Memory B cell (primary cell): ENCODE results near the gene ITGA8.
"Not testable (repeated sequence)": the region's sequence is repeated elsewhere in the genome, so short reads cannot be mapped to it uniquely, and the experiment has no call there.

Experiments used
- ATAC-seq: fragments of 150-1000 bp; cut with Tn5 transposase; 2 replicates; pipeline ENCODE4 v1.10.0; 2021; ENCODE audit warnings: low read depth, mild to moderate bottlenecking, moderate library complexity
- DNase-seq, 2 donors: peaks; one replicate each; pipeline ENCODE4 v3.0.0; 2022; ENCODE audit warnings: low spot score in 2 of 2
- H3K27ac Mint-ChIP-seq: one replicate; pipeline ENCODE4 v1.8.0; 2022; ENCODE audit warnings: mild to moderate bottlenecking, moderate library complexity, mixed read lengths
- H3K27me3 Mint-ChIP-seq: one replicate; pipeline ENCODE4 v1.8.0; 2022; ENCODE audit warnings: mixed read lengths
- H3K36me3 Mint-ChIP-seq: one replicate; pipeline ENCODE4 v1.8.0; 2022; ENCODE audit warnings: mild to moderate bottlenecking, mixed read lengths
- H3K4me1 Mint-ChIP-seq: one replicate; pipeline ENCODE4 v1.8.0; 2022; ENCODE audit warnings: mixed read lengths
- H3K4me3 Mint-ChIP-seq: one replicate; pipeline ENCODE4 v1.8.0; 2022; ENCODE audit warnings: mild to moderate bottlenecking, moderate library complexity, mixed read lengths
- H3K9me3 Mint-ChIP-seq: one replicate; pipeline ENCODE4 v1.8.0; 2022; ENCODE audit warnings: mixed read lengths

The ITGA8 gene

GRCh38 chr10:15632456-15633091 lies 87.1 kb downstream of the ITGA8 start:
- ATAC-seq: no peak
- Mint-ChIP-seq H3K36me3 (no peaks in the 10 kb centered on the region), H3K4me3 (no peak overlapping the region), H3K9me3 (no peaks in the 10 kb centered on the region), H3K27ac (no peak overlapping the region), H3K27me3 (no peaks in the 10 kb centered on the region), H3K4me1 (no peaks in the 10 kb centered on the region)
- DNase-seq: no peak

DNA sequence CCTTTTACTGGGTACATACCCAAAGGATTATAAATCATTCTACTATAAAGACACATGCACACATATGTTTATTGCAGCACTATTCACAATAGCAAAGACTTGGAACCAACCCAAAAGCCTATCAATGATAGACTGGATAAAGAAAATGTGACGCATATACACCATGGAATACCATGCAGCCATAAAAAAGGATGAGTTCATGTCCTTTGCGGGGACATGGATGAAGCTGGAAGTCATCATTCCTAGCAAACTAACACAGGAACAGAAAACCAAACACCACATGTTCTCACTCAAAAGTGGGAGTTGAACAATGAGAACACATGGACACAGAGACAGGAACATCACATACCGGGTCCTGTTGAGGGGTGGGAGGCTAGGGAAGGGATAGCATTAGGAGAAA lies 88.5 kb downstream of the ITGA8 start:
- not testable (repeated sequence) for H3K27me3 Mint-ChIP-seq, H3K36me3 Mint-ChIP-seq, H3K4me3 Mint-ChIP-seq, H3K27ac Mint-ChIP-seq, H3K4me1 Mint-ChIP-seq, ATAC-seq, H3K9me3 Mint-ChIP-seq, DNase-seq

DNA sequence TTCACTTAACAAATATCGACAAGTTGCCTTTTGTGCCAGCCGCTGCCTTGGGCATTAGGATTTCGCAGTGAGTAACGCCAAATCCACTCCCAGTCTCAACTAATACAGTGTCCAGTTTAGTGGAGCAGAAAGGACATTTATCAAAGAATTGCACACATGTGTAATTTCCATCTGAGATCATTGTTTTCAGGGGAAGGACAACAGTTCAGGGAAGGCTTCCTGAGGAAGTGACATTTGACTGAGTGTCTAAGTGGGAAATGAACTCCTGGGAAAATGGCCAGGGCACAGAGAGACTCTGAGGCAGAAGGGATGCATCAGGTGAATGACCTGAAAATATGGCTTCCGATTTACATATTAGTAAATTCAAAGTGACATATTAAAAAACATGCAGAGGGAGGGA lies 89.4 kb downstream of the ITGA8 start:
- Mint-ChIP-seq H3K27me3 (no peaks in the 10 kb centered on the region), H3K9me3 (peaks cover 3% of the 10 kb centered on the region), H3K4me3 (no peak overlapping the region), H3K36me3 (no peaks in the 10 kb centered on the region), H3K4me1 (no peaks in the 10 kb centered on the region), H3K27ac (no peak overlapping the region)
- no peak for ATAC-seq
- DNase-seq: no peak

GRCh38 chr10:15627617-15628196 lies 92.0 kb downstream of the ITGA8 start:
- ATAC-seq: no peak
- Mint-ChIP-seq H3K36me3 (no peaks in the 10 kb centered on the region), H3K4me1 (no peaks in the 10 kb centered on the region), H3K27me3 (no peaks in the 10 kb centered on the region), H3K9me3 (peaks cover 3% of the 10 kb centered on the region), H3K27ac (no peak overlapping the region), H3K4me3 (no peak overlapping the region)
- no peak for DNase-seq

DNA sequence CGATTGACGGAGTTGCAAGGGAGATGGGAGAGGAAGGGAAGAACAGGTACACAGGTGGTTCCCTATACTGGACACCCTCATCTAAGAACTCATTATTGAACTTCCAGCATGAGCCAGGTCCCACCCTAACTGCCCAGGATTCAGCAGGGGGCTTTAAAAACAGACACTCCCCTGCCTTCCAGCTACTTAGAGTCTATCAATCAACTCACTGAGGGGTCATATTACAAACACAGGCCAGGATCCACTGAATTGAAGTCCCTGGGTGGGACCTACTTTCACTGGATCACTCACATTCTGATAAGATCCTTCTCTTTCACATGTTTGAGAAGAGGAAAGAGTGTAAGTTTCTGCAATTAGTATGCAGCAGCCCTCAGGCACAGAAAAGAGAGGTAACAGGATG lies 92.8 kb downstream of the ITGA8 start:
- Mint-ChIP-seq H3K27me3 (no peaks in the 10 kb centered on the region), H3K27ac (no peak overlapping the region), H3K4me3 (no peak overlapping the region), H3K9me3 (peaks cover 3% of the 10 kb centered on the region), H3K4me1 (no peaks in the 10 kb centered on the region), H3K36me3 (no peaks in the 10 kb centered on the region)
- no peak for DNase-seq
- ATAC-seq: no peak

DNA sequence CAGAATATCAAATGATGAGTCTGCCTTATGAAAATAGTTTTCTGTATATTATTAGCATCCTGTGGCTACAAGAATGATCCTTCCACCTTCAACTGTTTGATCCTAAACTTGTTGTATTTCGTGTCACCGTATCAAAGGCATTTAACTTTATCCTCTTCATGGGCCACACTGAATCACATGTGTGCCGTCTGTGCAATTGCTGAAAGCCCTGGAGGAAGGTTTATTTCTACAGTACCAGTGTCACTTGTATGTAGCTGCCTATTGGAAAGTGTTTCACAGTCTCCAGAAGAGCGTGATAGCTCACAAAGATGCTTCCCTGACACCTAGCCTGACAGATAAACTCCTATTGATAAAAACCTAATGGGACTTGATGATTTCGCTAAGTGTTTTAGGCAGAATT lies 94.5 kb downstream of the ITGA8 start:
- Mint-ChIP-seq H3K27ac (no peak overlapping the region), H3K27me3 (no peaks in the 10 kb centered on the region), H3K4me3 (no peak overlapping the region), H3K9me3 (peaks cover 3% of the 10 kb centered on the region), H3K36me3 (no peaks in the 10 kb centered on the region), H3K4me1 (no peaks in the 10 kb centered on the region)
- DNase-seq (no peak), ATAC-seq (no peak)

GRCh38 chr10:15624401-15625196 lies 95.1 kb downstream of the ITGA8 start:
- Mint-ChIP-seq H3K9me3 (peaks cover 3% of the 10 kb centered on the region), H3K27ac (no peak overlapping the region), H3K4me3 (no peak overlapping the region), H3K27me3 (no peaks in the 10 kb centered on the region), H3K4me1 (no peaks in the 10 kb centered on the region), H3K36me3 (no peaks in the 10 kb centered on the region)
- DNase-seq (no peak), ATAC-seq (no peak)

GRCh38 chr10:15620836-15621515 lies 98.7 kb downstream of the ITGA8 start:
- H3K4me3 Mint-ChIP-seq: no peak overlapping the region
- H3K36me3 Mint-ChIP-seq: no peaks in the 10 kb centered on the region
- H3K9me3 Mint-ChIP-seq: no peaks in the 10 kb centered on the region
- no peak overlapping the region for H3K27ac Mint-ChIP-seq
- no peaks in the 10 kb centered on the region for H3K27me3 Mint-ChIP-seq
- ATAC-seq (no peak), DNase-seq (no peak)
- no peaks in the 10 kb centered on the region for H3K4me1 Mint-ChIP-seq

DNA sequence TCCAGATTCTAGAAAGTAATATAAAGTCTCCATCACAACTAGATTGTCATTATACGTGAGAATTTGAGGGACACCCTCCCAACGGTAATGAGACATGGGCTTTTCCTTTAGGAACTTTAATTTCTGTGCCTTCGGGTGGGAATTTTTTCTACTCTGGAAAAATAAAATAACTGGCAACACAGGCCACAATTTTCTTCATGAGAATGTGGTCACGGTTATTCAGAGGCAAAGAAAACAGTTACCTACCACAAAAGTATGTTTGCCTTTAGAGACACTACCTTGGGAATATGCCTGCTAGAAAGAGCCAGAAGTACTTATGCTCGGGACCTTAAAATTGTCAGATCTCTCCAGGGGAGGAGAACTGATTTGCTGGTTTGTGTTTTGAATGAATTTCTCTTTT lies 99.4 kb downstream of the ITGA8 start:
- no peaks in the 10 kb centered on the region for H3K9me3 Mint-ChIP-seq
- H3K27me3 Mint-ChIP-seq: no peaks in the 10 kb centered on the region
- H3K27ac Mint-ChIP-seq: no peak overlapping the region
- no peaks in the 10 kb centered on the region for H3K4me1 Mint-ChIP-seq
- H3K36me3 Mint-ChIP-seq: no peaks in the 10 kb centered on the region
- ATAC-seq: no peak
- no peak overlapping the region for H3K4me3 Mint-ChIP-seq
- no peak for DNase-seq

DNA sequence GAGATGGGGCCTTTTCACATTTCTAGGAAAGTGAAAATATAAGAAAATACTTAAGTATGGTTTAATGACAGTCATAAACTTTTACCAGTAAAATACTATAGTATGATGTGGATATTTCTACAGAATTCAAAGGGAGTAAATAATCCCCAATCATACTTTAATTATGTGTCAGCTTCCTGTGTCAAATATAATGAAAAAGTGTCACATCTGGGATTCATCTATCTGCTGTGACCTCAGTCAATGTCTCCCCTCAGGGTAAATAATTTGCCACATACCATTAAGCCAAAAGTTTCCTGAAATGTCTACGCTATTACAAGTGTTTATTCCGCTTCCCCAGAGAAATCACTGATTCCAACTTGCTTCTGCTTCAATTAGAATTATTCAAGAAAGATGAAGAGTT lies 110.5 kb downstream of the ITGA8 start:
- Mint-ChIP-seq H3K36me3 (no peaks in the 10 kb centered on the region), H3K4me3 (no peak overlapping the region), H3K4me1 (no peaks in the 10 kb centered on the region), H3K27ac (no peak overlapping the region), H3K27me3 (no peaks in the 10 kb centered on the region), H3K9me3 (no peaks in the 10 kb centered on the region)
- no peak for DNase-seq
- ATAC-seq: no peak

- no peak for ATAC-seq
- H3K9me3 Mint-ChIP-seq: no peaks in the 10 kb centered on the region
- no peak overlapping the region for H3K27ac Mint-ChIP-seq
- no peak for DNase-seq
- no peaks in the 10 kb centered on the region for H3K36me3 Mint-ChIP-seq
- H3K27me3 Mint-ChIP-seq: no peaks in the 10 kb centered on the region
- H3K4me3 Mint-ChIP-seq: no peak overlapping the region
- no peaks in the 10 kb centered on the region for H3K4me1 Mint-ChIP-seq
These were observed 113.3 kb downstream of the ITGA8 start for GRCh38 chr10:15606377-15606776.

DNA sequence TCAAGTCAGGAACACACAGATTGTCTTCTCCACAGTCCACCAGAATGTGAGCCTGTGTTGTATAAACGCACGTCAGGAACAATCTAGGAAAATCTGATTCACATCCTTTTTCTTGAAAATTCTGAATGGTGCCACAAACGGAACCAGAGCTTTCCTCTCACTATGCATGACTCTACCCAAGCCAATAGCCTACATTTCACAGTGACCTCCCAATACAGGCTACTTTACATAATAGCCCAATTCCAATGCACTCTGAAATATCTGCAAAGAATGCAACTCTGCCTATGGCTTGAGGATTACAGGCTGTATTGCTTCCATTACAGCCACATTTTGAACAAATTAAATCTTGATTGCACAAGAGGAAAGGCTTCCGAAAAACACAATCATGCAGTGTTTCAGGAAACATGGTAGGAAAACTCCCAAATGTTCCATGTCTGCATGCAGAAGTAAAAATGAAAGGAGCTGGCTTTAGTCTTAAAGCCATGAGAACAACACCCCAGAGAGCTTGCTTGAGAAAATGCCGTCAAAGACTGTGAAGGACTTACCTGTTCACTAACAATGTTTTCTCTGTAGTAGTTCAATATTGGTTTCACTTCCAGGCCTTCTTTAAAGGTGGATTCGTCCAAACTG lies 113.9 kb downstream of the ITGA8 start:
- H3K9me3 Mint-ChIP-seq: peaks cover 3% of the 10 kb centered on the region
- H3K4me3 Mint-ChIP-seq: no peak overlapping the region
- no peaks in the 10 kb centered on the region for H3K4me1 Mint-ChIP-seq
- H3K27me3 Mint-ChIP-seq: no peaks in the 10 kb centered on the region
- no peaks in the 10 kb centered on the region for H3K36me3 Mint-ChIP-seq
- H3K27ac Mint-ChIP-seq: no peak overlapping the region
- ATAC-seq (no peak), DNase-seq (no peak)

DNA sequence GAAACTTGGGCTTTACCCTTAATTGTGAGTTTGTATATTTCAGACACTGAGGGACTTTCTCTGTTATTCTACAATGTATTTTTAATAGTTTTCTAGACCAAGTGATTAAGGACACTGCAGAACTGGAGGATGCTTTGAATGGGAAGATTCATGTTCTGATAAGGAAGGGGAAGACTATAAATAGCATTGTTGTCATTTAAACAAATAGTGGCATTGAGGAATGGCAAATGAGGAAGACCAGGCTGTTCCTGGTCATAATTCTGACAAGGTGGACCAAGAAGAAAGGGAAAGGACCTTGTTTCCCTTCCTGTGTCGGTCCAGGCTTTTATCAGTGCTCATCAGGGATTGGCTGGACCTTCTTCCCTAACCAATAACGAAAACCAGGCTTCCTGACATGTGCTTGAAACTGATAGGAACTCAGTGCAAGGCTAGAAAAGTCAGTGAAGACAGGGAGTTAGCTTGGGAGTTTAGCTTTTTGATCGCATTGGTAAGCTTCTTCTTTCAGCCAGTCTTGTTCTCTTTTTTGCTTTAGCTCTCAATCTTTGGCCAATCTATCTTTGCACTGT lies 116.2 kb downstream of the ITGA8 start:
- Mint-ChIP-seq H3K27me3 (no peaks in the 10 kb centered on the region), H3K36me3 (no peaks in the 10 kb centered on the region), H3K9me3 (peaks cover 7% of the 10 kb centered on the region), H3K4me3 (no peak overlapping the region), H3K27ac (no peak overlapping the region), H3K4me1 (no peaks in the 10 kb centered on the region)
- ATAC-seq (no peak), DNase-seq (no peak)

DNA sequence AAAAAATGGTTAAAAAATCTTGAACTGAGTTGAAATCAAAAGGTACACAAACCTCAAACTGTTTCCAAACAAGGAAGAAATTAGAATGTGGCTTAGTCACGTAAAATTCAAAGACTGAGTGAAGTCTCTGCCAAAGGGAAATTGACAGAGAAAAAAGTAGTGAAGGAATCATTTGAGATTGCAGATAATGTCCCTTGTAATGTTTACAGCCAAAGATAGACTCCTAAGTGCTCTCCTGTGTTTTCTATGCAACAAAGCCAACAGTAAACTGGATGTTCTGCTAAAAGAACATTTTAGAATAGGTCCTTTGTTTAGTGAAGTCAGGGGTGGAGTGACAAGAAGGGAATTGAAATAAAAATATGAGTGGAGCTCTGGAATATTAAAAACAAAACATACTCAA lies 117.9 kb downstream of the ITGA8 start:
- no peaks in the 10 kb centered on the region for H3K36me3 Mint-ChIP-seq
- no peaks in the 10 kb centered on the region for H3K27me3 Mint-ChIP-seq
- ATAC-seq: no peak
- H3K27ac Mint-ChIP-seq: no peak overlapping the region
- peaks cover 7% of the 10 kb centered on the region for H3K9me3 Mint-ChIP-seq
- no peak overlapping the region for H3K4me3 Mint-ChIP-seq
- no peaks in the 10 kb centered on the region for H3K4me1 Mint-ChIP-seq
- no peak for DNase-seq
